HG03280 (cell line): ENCODE data around the gene BNC2.
"Not testable (repeated sequence)": the region's sequence is repeated elsewhere in the genome, so short reads cannot be mapped to it uniquely, and the experiment has no call there.

Source experiments
- ATAC-seq: cut with Tn5 transposase; IDR thresholded peaks from one replicate; pipeline ENCODE4 v1.9.1; 2021; ENCODE audit warnings: mild to moderate bottlenecking, moderate library complexity; ENCODE audit not compliant: unreplicated experiment

The BNC2 gene

DNA sequence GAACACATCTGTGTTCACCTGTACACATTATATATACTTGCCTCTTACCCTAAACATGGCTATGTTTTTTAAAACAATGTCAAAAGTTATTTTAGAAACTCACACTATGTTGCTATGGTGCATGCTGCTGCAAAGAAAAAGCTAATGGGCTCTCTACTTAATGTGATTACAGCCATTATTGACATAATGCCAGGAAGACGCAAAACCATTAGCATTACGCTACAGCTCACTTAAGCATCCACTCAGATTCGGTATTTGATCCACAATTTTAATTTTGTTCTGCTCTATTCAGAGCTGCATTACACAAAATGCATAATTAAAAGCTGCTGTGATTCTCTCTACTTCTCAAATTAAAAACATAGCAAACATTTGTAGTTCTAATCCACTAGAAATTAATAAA, 395.2 kb downstream of the BNC2 start:
- ATAC-seq, result no peak

DNA sequence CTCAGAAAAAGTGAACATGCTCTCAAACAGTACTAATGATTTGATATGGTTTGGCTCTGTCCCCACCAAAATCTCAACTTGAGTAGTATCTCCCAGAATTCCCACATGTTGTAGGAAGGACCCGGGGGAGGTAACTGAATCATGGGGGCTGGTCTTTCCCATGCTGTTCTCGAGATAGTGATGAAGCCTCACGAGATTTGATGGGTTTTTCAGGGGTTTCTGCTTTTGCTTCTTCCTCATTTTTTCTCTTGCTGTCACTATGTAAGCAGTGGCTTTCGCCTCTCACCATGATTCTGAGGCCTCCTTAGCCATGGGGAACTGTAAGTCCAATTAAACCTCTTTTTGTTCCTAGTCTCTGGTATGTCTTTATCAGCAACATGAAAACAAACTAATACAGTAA, 401.3 kb downstream of the BNC2 start:
- ATAC-seq, result no peak

DNA sequence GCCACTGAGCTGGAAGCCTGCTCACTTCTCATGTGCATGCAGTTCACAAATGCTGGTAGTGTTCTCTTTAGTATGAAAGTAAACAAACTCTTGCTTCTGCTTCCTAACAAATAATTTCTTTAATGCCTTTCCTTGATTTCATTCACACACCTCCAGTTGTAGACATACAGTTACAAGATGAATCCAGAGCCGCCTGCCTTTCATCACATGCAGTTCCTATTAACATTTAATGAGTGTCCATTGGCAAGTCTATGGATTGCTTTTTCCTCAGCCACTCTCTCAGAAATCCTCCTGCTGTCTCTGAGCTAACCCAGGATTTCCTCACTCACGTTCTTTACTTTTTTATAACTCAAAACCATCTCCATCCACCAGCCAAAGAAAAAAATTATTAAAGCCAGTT, 408.6 kb downstream of the BNC2 start:
- ATAC-seq, result no peak

DNA sequence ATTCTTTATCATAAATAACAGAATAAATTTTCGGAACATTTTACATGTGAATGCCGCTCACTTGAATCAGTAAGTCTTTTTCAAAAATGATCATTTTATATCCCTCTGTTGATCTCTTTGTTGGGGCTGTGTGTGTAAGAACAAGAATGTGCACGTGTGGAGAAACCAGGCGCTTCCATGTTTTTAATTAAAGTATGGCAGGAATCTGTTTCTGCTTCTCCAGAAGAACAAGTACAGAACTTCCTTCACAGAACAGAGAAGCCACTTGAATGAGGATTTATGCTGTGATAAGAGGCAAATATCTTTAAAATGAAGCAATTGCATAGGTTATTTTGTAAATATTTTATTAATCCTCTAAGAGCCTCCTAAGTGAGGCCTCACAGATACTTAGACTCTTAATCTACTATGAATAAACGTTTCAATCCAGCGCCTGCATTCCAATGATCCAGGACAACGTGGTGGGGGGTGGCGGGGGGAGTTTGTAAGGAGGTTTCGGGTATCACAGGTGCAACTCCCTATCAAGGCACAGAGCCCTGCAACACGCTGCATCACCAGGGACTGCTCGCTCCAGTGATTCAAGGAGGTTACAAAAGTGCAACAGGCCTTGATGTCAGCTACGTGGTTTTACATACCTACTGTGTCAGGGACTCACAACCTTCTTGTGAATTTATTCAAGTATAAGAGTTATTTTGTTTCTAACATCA, 409.2 kb downstream of the BNC2 start:
- ATAC-seq, result no peak

GRCh38 chr9:16460696-16461095, 409.8 kb downstream of the BNC2 start:
- no peak for ATAC-seq

- peak; percentile 67 for ATAC-seq
Observed at GRCh38 chr9:16459421-16460148, 410.9 kb downstream of the BNC2 start.

- ATAC-seq, result peak; percentile 81
Observed at GRCh38 chr9:16458696-16459420, 411.6 kb downstream of the BNC2 start.

DNA sequence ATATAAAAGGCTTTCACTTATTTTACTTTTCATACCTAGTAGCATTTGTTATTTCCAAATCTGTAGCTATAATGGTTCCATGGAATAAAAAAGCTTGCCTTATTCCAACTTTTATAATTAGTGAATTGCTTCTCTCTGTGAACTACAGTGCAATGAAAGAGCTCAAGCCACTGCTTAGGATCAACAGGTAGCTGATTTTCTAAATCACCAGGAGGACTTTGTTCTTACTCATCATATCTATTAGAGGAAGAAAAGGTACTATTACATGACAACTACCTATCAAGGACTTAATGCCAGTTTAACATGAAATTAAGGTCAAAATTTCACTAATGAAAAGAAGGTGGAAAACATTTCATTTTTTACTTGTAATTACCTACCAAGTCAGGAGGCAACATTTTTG, 414.6 kb downstream of the BNC2 start:
- ATAC-seq, result no peak

GRCh38 chr9:16453390-16453789, 417.1 kb downstream of the BNC2 start:
- ATAC-seq, result no peak

DNA sequence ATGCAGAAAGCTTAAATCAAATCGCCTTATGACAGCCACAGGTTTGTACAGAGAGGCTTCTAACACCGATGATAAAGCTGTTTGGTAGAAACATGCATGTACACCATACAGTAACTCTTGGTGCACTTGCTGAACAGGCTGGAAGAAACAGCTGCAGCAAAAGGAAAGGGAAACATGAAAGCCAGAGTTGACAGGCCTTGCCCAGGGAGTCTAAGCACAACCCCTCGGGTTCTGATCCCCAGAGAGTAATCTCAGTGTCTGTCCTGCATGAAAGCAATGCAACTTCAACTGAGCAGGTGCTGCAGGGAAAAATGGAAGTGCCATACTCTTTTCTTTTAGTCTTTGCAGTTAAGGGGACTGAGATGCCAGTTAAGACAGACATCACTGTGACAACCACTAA, 419.9 kb downstream of the BNC2 start:
- ATAC-seq, result peak; percentile 73

GRCh38 chr9:16450043-16450442, 420.4 kb downstream of the BNC2 start:
- ATAC-seq, result no peak

DNA sequence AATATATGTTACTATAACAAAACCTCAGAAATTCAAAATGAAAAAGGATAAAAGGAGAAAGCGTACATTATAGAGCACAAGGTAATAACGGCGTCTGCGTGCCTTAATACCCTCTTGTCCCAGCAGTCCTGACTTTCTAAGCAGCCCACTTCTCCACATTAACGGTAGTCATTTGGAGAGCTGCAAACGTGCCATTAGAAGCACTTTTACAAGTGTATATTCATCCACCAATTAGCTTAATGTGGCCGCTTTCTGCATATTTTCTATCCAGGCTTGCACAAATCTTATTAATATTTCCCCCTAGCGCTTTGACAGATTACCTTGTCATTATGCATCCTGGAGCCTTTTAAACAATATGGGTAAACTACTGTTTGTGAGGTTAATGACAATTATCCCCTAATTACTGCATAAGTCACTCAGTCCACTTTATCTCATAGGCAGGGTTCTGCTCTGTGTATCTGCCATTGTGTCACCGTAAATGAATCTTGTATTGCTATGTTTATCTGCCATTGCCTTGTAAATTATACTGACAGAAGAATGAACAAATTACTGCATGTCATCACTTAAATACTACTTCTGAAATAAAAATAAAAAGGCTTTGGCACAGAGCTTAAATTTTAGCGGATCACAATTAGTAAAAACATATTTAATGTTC, 421.3 kb downstream of the BNC2 start:
- ATAC-seq, result no peak

DNA sequence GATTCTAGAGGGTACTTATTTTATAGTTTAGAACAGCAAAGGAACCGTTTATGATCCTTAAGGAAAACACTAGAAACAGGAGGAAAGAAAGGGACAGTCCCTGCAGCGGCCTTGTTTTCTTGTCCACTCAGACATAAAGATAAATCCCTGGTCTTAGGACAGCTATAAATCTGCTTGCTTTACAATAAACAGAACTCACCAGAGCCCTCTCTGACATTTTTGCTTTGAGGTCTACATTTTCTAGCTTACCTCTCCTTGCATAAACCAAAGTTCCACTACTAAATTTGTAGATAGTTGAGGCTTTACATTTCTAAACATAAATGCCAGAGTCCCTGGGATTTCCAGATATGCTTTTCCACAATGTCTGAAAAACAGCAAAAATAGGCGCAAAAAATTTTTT, 422.5 kb downstream of the BNC2 start:
- no peak for ATAC-seq

- ATAC-seq, result no peak
Observed at GRCh38 chr9:16446636-16447035, 423.8 kb downstream of the BNC2 start.

DNA sequence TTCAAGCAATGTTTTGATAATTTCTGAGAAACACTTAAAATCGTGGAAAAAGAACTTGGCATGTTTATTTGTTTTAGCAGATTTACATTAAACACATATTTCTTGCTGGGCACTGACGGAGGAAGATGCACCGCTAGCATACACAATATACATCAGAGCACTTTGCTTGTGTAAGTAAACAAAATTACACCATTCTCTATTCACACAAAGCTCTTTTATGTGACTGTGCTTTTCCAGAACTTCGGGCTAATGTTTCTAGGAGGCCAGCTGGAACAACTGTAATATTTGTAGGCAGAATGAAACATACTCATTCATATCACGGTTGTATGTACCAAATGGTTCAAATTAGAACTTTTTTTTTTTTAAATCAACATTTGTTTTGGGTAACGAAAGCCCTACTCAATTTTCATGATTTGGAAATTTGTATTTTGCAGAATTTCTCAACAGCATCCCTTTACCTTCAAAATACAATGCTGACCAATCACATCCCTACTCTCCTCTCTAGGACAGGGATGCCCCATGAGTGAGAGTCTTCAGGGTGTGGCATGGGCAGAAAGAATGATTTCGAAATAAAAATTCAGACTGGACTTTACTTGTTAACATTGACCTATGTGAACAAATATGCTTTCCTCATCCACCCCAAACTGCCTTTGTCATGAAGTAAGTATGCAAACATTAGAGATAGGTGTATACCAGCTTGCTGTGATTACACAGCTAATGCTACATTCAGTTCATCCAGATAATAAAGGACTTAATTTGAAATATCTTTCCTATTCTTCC, 425.1 kb downstream of the BNC2 start:
- ATAC-seq, result no peak

- no peak for ATAC-seq
Observed at GRCh38 chr9:16442622-16443021, 427.8 kb downstream of the BNC2 start.

GRCh38 chr9:16441791-16442190, 428.7 kb downstream of the BNC2 start:
- ATAC-seq, result no peak

GRCh38 chr9:16438831-16439230, 431.6 kb downstream of the BNC2 start:
- not testable (repeated sequence) for ATAC-seq

GRCh38 chr9:16436545-16436944, 433.9 kb downstream of the BNC2 start:
- ATAC-seq, result no peak

DNA sequence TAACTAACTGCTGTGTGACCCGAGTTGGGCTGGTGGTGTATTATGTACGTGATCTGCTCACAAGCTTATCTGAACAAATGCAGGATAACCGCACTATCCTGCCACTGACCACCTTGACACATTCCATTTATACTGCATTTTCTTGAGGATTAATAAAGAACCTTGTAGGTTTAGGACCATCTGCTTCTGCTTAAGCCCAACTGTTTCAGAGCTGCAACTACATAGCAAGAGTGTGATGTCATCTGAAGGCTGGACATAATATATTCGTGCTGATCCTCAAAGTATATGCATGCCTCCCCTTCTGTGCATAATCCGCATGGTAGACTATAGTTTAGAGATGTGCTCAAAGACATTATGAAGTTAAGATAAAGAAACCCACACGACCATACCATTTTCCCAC, 435.9 kb downstream of the BNC2 start:
- no peak for ATAC-seq

- ATAC-seq, result no peak
Observed at GRCh38 chr9:16433494-16433893, 437.0 kb downstream of the BNC2 start.
